ENCODE results near the gene DAB2IP.

DNA sequence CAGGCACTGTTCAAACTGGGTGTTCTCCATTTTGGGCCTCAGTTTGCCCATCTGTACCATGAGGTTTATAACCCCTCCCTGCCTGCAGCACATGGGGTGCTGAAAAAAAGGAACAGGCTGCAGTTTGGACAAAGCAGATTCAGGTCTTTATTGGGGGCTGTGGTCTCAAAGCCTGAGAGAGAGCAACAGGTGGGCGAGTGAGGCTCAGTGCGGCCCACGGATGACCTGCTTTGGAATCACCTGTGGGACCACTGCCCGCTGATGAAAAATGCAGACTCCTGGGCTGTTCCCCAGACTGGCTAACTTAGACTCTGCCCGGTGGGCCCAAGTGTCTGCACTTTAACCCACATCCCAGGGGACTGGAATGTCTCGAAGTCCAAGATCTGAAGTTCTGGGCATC lies 11.8 kb upstream of the DAB2IP start:
- TF ChIP-seq, protein P1, sequence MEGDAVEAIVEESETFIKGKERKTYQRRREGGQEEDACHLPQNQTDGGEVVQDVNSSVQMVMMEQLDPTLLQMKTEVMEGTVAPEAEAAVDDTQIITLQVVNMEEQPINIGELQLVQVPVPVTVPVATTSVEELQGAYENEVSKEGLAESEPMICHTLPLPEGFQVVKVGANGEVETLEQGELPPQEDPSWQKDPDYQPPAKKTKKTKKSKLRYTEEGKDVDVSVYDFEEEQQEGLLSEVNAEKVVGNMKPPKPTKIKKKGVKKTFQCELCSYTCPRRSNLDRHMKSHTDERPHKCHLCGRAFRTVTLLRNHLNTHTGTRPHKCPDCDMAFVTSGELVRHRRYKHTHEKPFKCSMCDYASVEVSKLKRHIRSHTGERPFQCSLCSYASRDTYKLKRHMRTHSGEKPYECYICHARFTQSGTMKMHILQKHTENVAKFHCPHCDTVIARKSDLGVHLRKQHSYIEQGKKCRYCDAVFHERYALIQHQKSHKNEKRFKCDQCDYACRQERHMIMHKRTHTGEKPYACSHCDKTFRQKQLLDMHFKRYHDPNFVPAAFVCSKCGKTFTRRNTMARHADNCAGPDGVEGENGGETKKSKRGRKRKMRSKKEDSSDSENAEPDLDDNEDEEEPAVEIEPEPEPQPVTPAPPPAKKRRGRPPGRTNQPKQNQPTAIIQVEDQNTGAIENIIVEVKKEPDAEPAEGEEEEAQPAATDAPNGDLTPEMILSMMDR (IDR thresholded peaks at IDR 0.05), result no peak
- TF ChIP-seq EZH2 (IDR thresholded peaks at IDR 0.05) (no peak), EZH2phosphoT487 (IDR thresholded peaks at IDR 0.05) (no peak)

Data from neural progenitor cell (in vitro differentiated cells).